Myocyte (in vitro differentiated cells): Measurements from ENCODE around the gene CNBD2. TPM values are rescaled to one million over a fixed set of nuclear protein-coding genes. Genes with fewer than 3 reads are reported as not detected.
"Not testable (repeated sequence)": the region's sequence is repeated elsewhere in the genome, so short reads cannot be mapped to it uniquely, and the experiment has no call there.

Experiments
- DNase-seq: peaks from one replicate; pipeline ENCODE4 v3.0.0-alpha.2; 2012; ENCODE audit warnings: low read depth
- total RNA-seq: library from RNA; depleted of rRNA; stranded (reverse); fragments of >200 nt; gene quantifications from 2 replicates; pipeline ENCODE4 v1.2.3, GENCODE V29; 2014

Gene CNBD2
- total RNA-seq, 1 donor from 2014 or later, result 2.8 TPM

DNA sequence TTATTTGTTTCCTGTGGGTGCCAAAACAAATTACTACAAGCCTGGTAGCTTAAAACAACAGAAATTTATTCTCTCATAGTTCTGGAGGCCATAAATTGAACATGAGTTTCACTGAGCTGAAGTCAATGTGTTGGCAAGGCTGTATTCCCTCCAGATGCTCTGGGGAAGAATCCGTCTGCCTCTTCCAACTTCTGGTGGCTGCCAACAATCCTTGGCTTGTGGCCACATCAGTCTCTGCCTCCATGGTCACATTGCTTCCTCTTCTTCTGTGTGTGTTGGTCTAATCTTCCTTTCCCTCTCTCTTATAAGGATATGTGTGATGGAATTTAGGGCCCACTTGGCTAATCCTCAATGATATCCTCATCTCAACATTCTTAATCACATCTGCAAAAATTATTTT is 93.4 kb downstream of the CNBD2 start:
- no peak for DNase-seq

DNA sequence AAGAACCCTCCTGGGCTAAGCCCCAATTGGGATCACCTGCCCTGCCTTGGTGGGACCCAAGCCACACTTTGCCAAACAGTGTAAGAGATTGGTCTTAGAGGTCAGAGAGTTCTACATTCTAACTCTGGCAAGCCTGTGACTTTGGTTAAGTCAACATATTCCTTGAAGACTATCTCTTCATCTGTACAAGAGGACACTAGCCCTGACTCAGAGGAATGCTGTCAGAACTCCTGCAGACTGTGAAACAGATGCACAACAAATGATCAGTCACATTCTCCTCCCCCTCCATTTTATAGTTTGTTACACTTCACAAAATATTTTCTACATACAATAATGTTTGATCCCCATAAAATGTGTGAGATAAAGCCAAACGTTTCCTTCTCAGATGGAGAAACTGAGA is 94.4 kb downstream of the CNBD2 start:
- no peak for DNase-seq

DNA sequence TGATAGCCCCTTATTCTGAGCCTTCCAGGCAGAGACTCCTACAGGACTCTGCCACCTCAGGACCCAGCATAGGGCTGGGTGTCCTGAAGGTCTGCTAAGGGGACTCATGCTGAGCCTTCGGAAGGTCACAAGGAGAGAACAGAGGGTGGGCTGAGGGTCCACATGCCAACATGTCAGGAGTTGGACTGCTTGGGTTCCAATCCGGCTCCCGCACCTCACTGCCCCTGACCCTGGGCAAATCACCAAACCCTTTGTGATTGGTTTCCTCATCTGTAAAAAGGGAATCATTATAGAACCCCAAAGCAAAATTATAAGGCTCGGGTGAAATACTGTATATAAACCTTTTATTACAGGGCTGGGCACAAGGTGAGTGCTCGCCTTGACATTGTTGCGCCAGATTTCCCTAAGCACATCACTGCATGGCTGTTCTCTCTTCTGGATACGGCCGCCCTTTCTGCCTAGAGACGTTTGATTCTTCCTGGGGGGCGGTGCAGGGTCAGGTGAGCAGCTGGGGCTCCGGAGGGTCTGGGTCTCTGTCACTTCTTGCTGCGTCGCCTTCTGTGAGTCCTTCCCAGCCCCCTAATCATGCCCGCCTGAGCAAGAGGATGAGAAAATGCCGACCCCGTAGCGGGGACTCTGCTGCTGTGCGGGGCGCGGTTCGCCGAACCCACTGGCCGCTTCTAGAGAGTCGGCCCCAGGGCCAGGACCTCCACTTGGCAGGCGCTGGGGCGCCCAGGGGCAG is 95.7 kb downstream of the CNBD2 start:
- no peak for DNase-seq

DNA sequence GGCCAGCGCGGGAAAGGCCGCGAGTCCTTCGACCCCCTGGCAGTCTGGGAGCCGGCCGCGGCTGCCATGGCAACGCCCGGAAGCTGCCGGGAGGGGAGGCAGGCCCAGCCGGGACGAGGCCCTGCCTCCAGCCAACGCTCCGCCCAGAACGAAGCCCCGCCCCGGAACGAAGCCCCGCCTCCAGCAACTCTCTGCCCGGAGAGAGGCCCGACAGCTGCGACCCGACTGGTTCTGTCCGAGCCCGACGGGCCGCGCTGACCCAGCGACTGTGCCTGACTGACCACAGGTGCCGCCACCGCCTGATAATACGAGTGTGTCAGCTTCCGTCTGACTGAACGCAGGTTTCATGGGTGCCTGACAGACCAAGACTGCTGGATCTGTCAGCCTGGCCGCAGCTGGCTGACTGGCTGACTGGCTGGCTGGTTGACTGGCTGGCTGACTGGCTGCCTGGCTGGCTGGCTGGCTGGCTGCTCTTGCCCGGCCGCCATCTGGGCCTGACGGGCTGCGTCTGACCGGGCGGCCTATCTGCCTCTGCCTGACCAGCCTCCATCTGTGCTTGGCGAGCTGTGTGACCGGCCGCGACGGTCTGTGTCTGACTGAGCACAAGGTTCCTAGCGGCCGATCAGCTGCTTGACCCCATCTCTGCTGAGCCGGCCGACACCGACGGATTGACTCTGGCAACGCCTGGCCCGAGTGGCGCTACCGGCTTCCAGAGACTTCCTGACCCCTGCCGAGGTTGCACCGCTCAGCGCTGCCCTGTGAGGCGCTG is 96.5 kb downstream of the CNBD2 start:
- peak; percentile 97 for DNase-seq

DNA sequence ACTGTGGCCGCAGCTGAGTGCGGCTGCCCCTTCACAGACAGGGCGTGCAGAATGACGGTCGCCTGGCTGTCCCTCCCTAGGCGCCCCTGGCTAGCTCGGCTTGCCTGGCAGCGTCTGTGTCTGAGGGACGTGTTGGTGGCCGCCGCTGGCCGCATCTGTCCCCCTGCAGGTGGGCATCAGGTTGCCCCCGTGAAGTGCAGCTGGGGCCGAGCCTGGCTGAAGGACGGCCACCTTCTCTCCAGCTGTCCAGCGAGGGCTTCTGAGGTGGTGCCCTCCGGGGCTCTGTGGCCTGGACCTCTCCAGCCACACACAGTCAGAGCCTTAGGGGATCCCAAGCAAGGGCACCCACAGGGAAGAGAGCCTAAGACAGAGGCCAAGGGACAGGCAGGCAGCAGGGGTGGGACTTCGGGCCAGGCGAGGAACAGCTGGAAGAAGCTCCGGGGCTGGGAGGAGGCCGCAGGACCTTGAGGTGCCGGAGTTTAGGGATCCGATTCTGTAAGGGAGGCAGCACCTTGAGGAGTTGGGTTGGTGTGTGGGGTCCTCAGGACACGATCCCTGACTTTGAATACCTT is 97.1 kb downstream of the CNBD2 start:
- DNase-seq, result no peak

DNA sequence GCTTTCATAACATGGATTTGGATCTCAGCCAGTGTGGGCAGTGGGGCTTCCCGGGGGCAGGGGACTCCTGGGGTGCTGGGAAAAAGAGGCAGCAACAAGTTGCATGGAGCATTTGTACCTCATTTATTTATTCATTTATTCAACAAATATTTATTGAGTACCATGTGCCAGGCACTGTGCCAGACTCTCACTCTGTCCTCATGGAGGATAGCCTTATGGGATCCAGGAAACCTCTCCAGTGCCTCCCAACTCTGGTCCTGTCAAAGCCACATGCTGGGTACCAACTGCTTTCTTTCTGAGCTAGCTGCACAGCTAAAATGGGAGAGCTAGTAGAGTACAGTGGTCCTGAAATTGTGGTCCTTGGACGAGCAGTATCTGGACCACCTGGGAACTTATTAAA is 98.4 kb downstream of the CNBD2 start:
- DNase-seq, result no peak

DNA sequence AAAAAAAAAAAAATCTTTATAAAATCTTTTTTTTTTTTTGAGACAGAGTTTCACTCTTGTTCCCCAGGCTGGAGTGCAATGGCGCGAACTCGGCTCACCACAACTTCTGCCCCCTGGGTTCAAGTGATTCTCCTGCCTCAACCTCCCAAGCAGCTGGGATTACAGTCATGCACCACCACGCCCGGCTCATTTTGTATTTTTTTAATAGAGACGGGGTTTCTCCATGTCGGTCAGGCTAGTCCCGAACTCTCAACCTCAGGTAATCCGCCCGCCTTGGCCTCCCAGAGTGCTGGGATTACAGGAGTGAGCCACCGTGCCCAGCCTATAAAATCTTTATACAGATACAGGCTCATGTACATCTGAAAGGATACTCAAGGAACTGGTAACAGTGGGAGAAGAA is 100.1 kb downstream of the CNBD2 start:
- not testable (repeated sequence) for DNase-seq

DNA sequence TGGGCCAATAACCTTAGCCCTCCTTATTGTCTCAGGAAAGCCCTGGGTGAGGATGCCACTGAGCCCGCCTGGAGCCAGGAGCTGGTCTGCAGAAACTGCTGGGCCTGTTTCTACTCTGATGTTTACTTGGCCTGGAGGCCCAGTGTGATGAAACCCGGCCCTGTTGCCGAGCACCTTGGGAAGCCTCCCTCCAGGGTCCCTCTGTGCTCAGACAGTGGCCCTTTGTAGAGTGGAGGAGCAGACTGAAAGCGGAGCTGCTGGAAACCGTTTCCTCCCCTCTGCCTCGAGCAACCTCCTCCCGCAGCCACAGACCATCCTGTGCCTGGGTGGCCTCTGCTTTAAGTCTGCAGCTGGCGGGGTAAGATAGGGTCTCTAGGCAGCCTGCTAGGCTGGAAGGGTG is 102.1 kb downstream of the CNBD2 start:
- no peak for DNase-seq

DNA sequence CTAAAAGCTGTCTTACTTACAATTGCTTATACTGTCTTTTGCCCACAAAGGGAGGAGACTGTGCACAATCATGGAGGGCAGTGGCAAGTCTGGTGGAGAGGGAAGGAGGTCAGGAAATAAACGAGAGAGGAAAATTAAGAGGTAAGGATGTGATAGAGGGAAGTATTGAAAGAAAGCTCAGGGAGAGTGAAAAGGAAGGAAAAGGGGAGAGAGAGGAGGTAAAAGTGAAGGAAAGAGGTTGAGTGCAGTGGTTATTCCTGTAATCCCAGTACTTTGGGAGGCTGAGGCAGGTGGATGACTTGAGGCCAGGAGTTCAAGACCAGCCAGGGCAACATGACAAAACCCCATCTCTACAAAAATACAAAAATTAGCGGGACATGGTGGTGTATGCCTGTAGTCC is 103.5 kb downstream of the CNBD2 start:
- no peak for DNase-seq

DNA sequence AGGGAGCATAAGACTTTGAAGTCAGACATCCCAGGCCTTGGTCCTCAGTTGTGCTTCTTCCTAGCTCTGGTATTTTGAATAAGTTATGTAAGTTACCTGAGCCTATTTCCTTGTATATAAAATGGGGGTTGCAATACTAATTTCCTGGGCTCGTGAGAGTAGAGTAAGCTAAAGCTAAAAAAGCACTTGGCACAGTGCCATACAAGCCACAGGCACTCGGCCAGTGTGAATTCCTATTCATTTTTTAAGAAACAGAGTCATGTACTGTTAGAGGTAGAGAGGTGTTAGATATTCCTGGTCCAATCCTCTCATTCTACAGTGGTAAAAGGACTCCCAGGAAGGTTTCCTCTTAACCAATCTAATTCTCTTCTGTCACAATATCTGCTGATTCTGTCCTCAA is 106.6 kb downstream of the CNBD2 start:
- no peak for DNase-seq

DNA sequence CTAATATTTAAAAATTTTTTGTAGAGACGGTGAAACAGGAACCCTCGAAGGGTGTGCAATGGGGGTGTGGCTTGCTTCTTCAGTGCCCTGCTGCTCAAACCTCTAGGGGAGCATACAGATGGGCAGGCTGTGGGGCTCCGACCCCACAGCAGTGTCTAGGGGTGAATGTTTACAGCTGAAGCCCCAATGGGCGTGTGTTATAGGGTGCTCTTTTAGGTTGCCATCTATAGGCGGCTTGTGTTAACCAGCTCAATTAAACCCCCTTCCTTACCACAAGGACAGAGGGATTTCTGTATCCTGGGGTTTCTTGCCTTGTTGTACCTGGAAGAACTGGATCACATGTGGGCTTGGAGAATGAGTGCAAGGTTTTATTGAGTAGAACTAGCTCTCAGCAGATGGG is 109.4 kb downstream of the CNBD2 start:
- DNase-seq, result not testable (repeated sequence)

DNA sequence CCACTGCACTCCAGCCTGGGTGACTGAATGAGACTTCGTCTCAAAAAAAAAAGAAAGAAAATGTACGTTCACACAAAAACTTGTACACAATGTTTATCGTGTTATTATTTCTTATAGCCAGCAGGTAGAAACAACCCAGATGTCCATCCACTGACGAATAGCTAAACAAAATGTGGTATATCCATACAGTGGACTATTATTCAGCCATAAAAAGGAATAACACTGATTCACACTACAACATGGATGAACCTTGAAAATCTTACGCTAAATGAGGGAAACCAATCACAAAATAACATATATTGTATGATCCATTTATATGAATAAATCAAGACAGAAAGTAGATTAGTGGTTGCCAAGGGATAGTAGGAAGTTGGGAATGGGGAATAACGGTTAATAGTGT is 111.1 kb downstream of the CNBD2 start:
- DNase-seq, result no peak

DNA sequence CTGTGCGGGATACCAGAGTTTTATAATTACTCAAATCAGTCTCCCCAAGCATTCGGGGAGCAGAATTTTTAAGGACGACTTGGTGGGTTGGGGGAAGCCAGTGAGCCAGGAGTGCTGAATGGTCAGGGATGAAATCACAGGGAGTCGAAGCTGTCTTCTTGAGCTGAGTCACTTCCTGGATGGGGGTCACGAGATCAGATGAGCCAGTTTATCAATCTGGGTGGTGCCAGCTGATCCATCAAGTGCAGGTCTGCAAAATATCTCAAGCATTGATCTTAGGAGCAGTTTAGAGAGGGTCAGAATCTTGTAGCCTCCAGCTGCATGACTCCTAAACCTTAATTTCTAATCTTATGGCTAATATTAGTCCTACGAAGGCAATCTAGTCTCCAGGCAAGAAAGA is 111.6 kb downstream of the CNBD2 start:
- not testable (repeated sequence) for DNase-seq

Other genes starting within 250 kb of the CNBD2 start
- gene RBM39, start 226.3 kb upstream of the CNBD2 start, total RNA-seq, result 218 and 242 TPM in 2 replicates
- gene PHF20, start 196.6 kb upstream of the CNBD2 start, total RNA-seq, result 27.1 and 28.5 TPM in 2 replicates
- 92.0 and 120 TPM in 2 replicates for gene SCAND1, start 14.1 kb upstream of the CNBD2 start, total RNA-seq
- gene EPB41L1, start 186.2 kb downstream of the CNBD2 start, total RNA-seq, result 8.3 and 8.8 TPM in 2 replicates